HFF-Myc (cell line): Measurements from ENCODE around the gene DYSF.

Source experiments
- DNase-seq: peaks from one replicate; pipeline ENCODE4 v3.0.0-alpha.2; 2011; ENCODE audit warnings: low read depth; ENCODE audit errors: extremely low read depth
- H3K4me3 ChIP-seq: replicated peaks from 2 replicates; pipeline ENCODE4 v1.5.1; 2011; ENCODE audit warnings: low read depth, mild to moderate bottlenecking, control low read depth, low read length
- CTCF ChIP-seq: IDR thresholded peaks from 2 replicates; pipeline ENCODE4 v1.5.1; 2012; ENCODE audit warnings: mild to moderate bottlenecking, low read depth, low read length, control low read depth; ENCODE audit errors: missing control alignments

Gene DYSF

GRCh38 chr2:71692621-71693277 lies 239.4 kb downstream of the DYSF start:
- no peak for TF ChIP-seq CTCF
- no peak for DNase-seq

GRCh38 chr2:71693286-71694270 lies 240.2 kb downstream of the DYSF start:
- no peak overlapping the region for H3K4me3 ChIP-seq
- DNase-seq, result no peak
- TF ChIP-seq CTCF, result no peak

More at GRCh38 chr2:71692621-71693277, 239.4 kb downstream of the DYSF start:
- H3K4me3 ChIP-seq, result no peak overlapping the region

- no peak for TF ChIP-seq CTCF
- no peak for DNase-seq
Observed at GRCh38 chr2:71694501-71695234, 241.3 kb downstream of the DYSF start.

GRCh38 chr2:71695235-71696120 lies 242.1 kb downstream of the DYSF start:
- DNase-seq, result no peak
- no peak overlapping the region for H3K4me3 ChIP-seq
- no peak for TF ChIP-seq CTCF

More at GRCh38 chr2:71694501-71695234, 241.3 kb downstream of the DYSF start:
- no peak overlapping the region for H3K4me3 ChIP-seq

- no peak overlapping the region for H3K4me3 ChIP-seq
- no peak for DNase-seq
- TF ChIP-seq CTCF, result no peak
Observed at GRCh38 chr2:71696381-71696780, 243.0 kb downstream of the DYSF start.
